Jurkat, Clone E6-1 (cell line): ENCODE measurements around the gene JMJD7.
A peak's percentile ranks its signal among the peaks of the same experiment; 100 is the strongest.

Source experiments
- DNase-seq: peaks from one replicate; pipeline ENCODE4 v3.0.0-alpha.2; 2011; ENCODE audit warnings: low read depth, low spot score
- H3K4me3 ChIP-seq: 2 replicates; pipeline ENCODE4 v1.5.1; 2011; ENCODE audit warnings: mild to moderate bottlenecking, low read length, control low read depth, moderate library complexity

Gene JMJD7

GRCh38 chr15:41798607-41799487, 29.0 kb upstream of the JMJD7 start:
- DNase-seq, result no peak
- H3K4me3 ChIP-seq, result no peak overlapping the region

DNA sequence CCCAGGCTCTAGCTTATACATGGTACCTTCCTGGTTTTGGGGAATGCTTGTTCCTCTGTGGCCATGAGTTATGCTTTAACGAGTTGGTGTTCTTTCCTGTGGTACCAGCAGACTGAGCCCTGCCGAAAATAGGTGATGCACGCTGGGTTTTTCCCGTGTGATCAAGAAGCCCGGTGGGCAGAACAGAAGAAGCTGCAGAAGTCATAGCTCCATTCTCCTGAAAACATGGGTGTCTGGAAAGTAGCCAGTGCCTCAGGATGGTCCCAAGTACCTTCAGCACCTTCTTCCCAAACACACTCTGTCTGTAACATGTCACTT, 28.4 kb upstream of the JMJD7 start:
- DNase-seq, result no peak

DNA sequence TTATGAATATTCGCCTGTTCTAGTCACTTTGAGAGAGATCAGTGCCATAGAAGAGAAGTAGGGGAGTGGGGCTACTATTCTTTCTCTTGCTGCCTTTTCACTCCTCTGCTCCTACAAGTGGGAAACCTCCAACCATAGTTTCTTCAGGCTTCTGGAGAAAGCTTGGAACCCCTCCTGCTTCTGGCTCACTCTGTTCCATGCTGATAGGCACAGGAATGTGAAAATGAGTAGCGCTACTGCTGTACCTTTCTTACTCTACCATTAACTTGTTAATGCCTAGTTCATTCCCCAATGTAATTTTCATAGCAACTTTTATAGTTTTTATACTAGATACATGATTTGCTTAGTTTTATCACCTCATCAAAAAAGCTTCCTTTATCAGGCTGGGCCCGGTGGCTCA, 26.7 kb upstream of the JMJD7 start:
- H3K4me3 ChIP-seq, result no peak overlapping the region
- DNase-seq, result no peak

More for the DNA sequence above, 28.4 kb upstream of the JMJD7 start:
- H3K4me3 ChIP-seq, result no peak overlapping the region

DNA sequence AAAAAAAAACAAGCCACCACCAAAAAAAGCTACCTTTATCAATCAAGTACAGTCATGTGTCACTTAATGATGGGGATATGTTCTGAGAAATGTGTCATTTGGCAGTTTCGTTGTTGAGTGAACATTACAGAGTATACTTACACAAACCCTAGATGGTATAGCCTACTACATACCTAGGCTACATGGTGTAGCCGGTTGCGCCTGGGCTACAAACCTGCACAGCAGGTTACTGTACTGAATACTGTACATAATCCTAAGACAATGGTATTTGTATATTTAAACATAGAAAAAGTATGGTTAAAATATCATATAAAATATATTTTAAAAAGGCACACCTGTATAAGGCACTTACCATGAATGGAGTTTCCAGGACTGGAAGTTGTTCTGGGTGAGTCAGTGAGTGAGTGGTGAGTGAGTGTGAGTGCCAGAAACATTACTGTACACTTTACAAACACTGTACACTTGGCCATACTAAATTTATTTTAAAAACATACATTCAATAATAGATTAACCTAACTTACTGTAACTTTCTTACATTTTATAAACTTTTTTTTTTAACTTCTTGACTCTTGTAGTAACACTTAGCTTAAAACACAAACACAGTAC, 25.9 kb upstream of the JMJD7 start:
- DNase-seq, result no peak
- H3K4me3 ChIP-seq, result no peak overlapping the region

GRCh38 chr15:41804361-41804760, 23.5 kb upstream of the JMJD7 start:
- no peak for DNase-seq
- no peak overlapping the region for H3K4me3 ChIP-seq

GRCh38 chr15:41804916-41805666, 22.8 kb upstream of the JMJD7 start:
- DNase-seq, result no peak
- no peak overlapping the region for H3K4me3 ChIP-seq

DNA sequence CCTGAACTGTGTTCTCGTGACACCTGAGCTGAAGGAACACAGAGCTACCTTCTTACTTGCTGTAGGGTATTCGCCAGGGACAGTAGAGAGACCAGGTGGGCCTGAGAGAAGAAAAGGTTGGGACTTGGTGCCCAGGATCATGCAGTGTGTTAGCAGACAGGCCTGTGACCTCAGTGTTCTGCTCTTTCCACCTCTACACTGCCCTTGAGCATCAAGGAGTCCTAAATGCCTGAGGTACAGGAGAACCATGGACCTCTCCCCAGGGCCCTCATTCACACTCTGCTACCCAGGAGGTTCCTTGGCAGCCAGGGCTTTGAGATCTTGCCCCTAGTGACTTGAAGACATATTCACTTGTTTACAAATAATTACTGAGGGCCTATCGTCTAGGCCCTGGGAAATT, 22.2 kb upstream of the JMJD7 start:
- no peak for DNase-seq
- no peak overlapping the region for H3K4me3 ChIP-seq

GRCh38 chr15:41806291-41807181, 21.4 kb upstream of the JMJD7 start:
- DNase-seq, result no peak
- no peak overlapping the region for H3K4me3 ChIP-seq

GRCh38 chr15:41809121-41809520, 18.8 kb upstream of the JMJD7 start:
- H3K4me3 ChIP-seq, result no peak overlapping the region
- no peak for DNase-seq

DNA sequence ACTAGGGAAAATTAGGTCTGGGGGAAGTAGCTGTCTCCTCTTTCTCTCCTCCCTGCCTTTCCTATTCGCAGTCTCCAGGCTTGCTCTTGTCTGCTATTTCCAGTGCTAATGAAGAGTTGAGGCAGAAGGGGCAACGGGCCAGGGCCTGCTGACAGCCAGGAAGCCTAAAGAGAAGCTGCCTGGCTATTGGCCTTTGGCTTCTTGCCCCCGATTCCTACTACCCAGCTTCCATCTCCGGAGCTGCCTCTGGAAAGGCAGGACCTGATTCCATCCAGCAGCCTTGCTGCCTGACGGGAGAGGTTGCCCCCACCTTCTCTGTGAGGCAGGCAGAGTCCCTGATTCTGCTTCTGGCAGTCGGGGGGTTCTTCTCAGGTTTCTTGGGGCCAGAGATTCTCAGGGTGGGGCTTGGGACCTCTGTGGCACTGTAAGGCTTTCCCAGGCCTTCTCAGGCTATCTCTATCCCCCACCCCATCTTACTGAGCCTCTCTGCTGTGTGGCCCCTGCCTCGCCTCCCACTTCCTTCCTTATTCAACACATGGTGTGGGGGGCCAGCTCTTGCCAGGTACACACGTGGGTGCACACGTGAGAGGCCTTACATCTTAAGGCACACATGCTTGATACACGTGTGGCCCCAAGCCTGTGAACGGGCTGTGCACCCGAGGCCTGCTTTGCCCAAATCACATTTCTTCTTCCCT, 18.2 kb upstream of the JMJD7 start:
- no peak overlapping the region for H3K4me3 ChIP-seq
- no peak for DNase-seq

DNA sequence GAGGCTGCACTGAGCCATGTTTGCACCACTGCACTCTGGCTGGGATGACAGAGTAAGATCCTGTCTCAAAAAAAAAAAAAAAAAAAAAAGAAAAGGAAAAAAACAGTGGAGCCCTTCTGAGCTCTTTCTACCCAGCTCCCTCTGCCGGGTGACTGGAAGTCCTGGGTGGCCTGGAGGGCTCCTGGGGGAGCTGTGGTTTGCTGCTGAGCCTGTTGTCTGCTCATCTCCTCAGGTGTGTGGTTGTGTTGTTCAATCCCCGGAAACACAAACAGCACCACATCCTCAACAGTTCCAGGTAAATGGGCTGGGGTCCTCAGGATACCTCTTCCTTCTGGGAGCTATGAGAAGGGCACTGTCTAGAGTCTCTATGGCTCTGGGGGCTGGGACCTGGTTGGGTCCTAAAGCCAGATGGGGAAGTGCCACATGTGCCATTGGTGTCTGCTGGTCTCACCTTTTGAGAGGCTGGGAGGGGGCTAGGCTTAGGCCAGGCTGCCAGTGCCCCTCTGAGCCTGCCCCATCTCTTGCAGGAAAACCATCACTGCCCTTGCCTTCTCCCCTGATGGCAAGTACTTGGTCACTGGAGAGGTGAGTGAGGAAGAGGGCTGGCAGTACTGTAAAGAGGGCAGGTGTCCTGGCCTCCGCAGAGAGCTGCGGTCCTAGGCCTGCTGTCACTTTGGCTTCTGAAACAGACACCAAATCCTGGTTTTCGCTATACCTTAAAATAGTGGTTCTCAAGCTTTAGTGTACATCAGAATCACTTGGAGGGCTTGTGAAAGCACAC, 17.1 kb upstream of the JMJD7 start:
- no peak for DNase-seq
- no peak overlapping the region for H3K4me3 ChIP-seq

- H3K4me3 ChIP-seq, result no peak overlapping the region
- DNase-seq, result peak; percentile 65
Measured at GRCh38 chr15:41811432-41812195, 16.3 kb upstream of the JMJD7 start.

- no peak overlapping the region for H3K4me3 ChIP-seq
- no peak for DNase-seq
Measured at GRCh38 chr15:41812820-41813375, 15.0 kb upstream of the JMJD7 start.

DNA sequence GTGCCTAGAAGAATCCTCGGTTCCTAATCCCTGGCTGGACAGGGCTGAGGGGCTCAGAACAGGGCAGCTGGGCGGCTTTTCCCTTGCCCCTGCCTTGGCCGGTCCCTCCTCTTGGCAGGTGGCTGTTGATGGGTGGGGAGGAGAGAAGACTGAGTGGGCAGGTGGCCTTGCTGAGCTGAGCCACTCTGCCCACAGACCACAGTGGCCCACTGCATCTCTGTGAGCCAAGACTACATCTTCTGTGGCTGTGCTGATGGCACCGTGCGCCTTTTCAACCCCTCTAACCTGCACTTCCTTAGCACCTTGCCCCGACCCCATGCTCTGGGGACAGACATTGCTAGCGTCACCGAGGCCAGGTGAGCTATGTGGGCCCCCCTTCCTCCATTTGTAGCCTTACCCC, 14.5 kb upstream of the JMJD7 start:
- DNase-seq, result no peak
- no peak overlapping the region for H3K4me3 ChIP-seq

- H3K4me3 ChIP-seq, result no peak overlapping the region
Measured at GRCh38 chr15:41814534-41814933, 13.4 kb upstream of the JMJD7 start.

GRCh38 chr15:41816788-41817187, 11.1 kb upstream of the JMJD7 start:
- DNase-seq, result no peak

More at GRCh38 chr15:41814534-41814933, 13.4 kb upstream of the JMJD7 start:
- DNase-seq, result no peak

GRCh38 chr15:41817327-41817726, 10.6 kb upstream of the JMJD7 start:
- no peak for DNase-seq
- H3K4me3 ChIP-seq, result no peak overlapping the region

More at GRCh38 chr15:41816788-41817187, 11.1 kb upstream of the JMJD7 start:
- H3K4me3 ChIP-seq, result no peak overlapping the region
